Choroid plexus epithelial cell (primary cell): Measurements from ENCODE around the gene TLR9.

Source experiments
- DNase-seq: peaks from one replicate; pipeline ENCODE4 v3.0.0-alpha.2; 2010; ENCODE audit warnings: low read depth
- H3K4me3 ChIP-seq: 2 replicates; pipeline ENCODE4 v1.5.1; 2011; ENCODE audit warnings: low read depth, mild to moderate bottlenecking, control low read depth, low read length, moderate library complexity
- CTCF ChIP-seq: conservative IDR thresholded peaks from 2 replicates; pipeline ENCODE4 v1.5.1; 2011; ENCODE audit warnings: low read depth, mild to moderate bottlenecking, control low read depth, inconsistent platforms, low read length, moderate library complexity

Gene TLR9

GRCh38 chr3:52253314-52254304 lies 28.2 kb upstream of the TLR9 start:
- DNase-seq, result peak; percentile 24
- H3K4me3 ChIP-seq, result no peak overlapping the region
- TF ChIP-seq CTCF, result no peak

- TF ChIP-seq CTCF, result no peak
- H3K4me3 ChIP-seq, result no peak overlapping the region
- no peak for DNase-seq
Observed at GRCh38 chr3:52250122-52250521, 24.7 kb upstream of the TLR9 start.

DNA sequence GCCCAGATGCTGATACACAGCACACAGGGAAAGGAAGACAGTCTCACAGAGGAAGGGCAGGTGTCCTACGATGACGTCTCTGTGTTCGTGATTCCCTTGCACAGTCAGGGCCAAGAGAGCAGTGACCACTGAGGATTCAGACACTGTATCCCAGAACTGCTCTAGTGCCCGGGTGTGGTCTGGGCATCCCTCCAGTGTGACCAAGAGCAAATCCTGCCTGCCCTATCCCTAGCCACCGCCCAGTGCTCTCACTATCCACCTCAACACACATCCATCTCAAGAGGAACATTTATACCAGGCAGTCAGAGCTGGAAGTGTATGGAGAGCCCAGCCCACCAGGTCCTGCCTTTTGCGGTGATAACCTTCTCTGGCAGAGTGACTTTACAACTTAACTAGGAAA lies 24.2 kb upstream of the TLR9 start:
- no peak for TF ChIP-seq CTCF
- no peak for DNase-seq
- no peak overlapping the region for H3K4me3 ChIP-seq

GRCh38 chr3:52248816-52249547 lies 23.5 kb upstream of the TLR9 start:
- DNase-seq, result no peak
- no peak for TF ChIP-seq CTCF
- no peak overlapping the region for H3K4me3 ChIP-seq

GRCh38 chr3:52248165-52248541 lies 22.7 kb upstream of the TLR9 start:
- H3K4me3 ChIP-seq, result no peak overlapping the region
- no peak for TF ChIP-seq CTCF
- DNase-seq, result no peak

DNA sequence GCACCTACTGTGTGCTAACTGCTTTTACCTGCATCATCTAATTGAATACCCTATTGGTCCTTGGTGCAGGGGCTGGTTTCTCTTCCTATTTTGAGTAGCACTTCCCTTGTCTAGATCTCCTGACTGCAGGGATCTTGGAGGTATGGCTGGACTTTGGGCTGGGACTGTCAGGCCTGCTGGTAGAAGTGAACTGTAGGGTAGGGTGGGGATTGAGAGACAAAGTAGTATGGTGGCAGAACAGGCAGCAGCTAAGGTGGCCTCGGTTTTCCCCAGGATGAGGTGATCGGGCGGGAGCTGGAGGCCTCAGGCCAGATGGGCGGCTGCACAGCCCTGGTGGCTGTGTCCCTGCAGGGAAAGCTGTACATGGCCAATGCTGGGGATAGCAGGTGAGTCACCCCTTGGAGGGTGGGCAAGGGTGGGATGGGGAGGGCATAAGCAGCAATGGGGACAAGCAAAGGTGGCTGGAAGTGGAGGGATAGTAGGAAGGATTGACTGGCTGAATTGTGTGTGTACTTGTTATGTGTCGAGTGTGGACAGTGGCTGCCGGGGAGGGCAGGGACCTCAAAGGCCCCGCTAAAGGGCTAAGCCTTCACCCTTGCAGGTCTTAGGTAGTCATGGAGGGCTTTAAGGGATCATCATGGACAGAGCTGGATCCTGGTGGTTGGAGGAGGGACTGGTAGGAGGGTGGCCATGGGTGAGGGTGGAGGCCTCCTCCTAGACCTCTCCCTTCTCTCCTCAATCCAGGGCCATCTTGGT lies 22.1 kb upstream of the TLR9 start:
- H3K4me3 ChIP-seq, result no peak overlapping the region
- no peak for DNase-seq
- TF ChIP-seq CTCF, result no peak
